Activated CD8-positive, alpha-beta memory T cell treated with anti-CD3 and anti-CD28 coated beads, Interleukin-2, amount 10 ng/mL, durations not matched to agents 7 days and 5 days (primary cell): ENCODE results near the gene GAS7. TPM values are rescaled to one million over a fixed set of nuclear protein-coding genes. Genes with fewer than 3 reads are reported as not detected.

Experiments used
- ATAC-seq: fragments of 150-1000 bp; cut with Tn5 transposase; one replicate; pipeline ENCODE4 v1.10.0; 2021; ENCODE audit warnings: moderate library complexity
- CTCF ChIA-PET: fragments of 350-600 bp; sonication (Branson Sonifier 250); formaldehyde crosslinking; loops from one replicate; lab custom pipeline; 2021; ENCODE audit warnings: antibody characterized with exemption; lab: Charles Lee
- DNase-seq: peaks from one replicate; pipeline ENCODE4 v3.0.0-alpha.2; 2020
- H3K27ac Mint-ChIP-seq: one replicate; pipeline ENCODE4 v1.8.0; 2021; ENCODE audit warnings: mild to moderate bottlenecking, mixed read lengths
- H3K27me3 Mint-ChIP-seq: one replicate; pipeline ENCODE4 v1.8.0; 2021; ENCODE audit warnings: mixed read lengths
- H3K36me3 Mint-ChIP-seq: one replicate; pipeline ENCODE4 v1.8.0; 2021; ENCODE audit warnings: mild to moderate bottlenecking, mixed read lengths
- H3K4me1 Mint-ChIP-seq: one replicate; pipeline ENCODE4 v1.8.0; 2021; ENCODE audit warnings: mixed read lengths
- H3K4me3 Mint-ChIP-seq: one replicate; pipeline ENCODE4 v1.8.0; 2021; ENCODE audit warnings: mild to moderate bottlenecking, moderate library complexity, mixed read lengths
- H3K9me3 Mint-ChIP-seq: one replicate; pipeline ENCODE4 v1.8.0; 2022; ENCODE audit warnings: low read depth, mixed read lengths
- total RNA-seq, 2 experiments: library from RNA; stranded (reverse); gene quantifications; one replicate each; pipeline ENCODE4 v1.2.3, GENCODE V29; 2021

Gene GAS7
- total RNA-seq, 2 experiments from 2014 or later: 0.53 to 2.1 TPM

DNA sequence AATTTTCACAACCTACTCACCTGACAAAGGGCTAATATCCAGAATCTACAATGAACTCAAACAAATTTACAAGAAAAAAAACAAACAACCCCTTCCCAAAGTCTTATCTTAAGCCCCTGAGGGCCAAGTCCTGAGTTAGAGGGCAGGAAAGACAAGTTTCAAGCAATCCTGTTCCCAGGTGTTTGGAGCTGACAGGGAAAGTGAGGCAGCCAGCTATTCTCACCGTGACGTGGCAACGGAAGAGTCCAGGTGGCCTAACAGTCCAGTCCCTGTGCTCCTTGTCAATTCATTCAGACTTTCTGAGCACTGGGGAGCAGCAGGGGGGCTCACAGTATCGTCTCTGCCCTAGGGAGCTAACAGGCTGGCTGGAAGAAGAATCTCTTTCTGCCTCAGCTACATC lies 203.6 kb downstream of the GAS7 start:
- H3K36me3 Mint-ChIP-seq: no peaks in the 10 kb centered on the region
- ATAC-seq: no peak
- H3K27me3 Mint-ChIP-seq: no peaks in the 10 kb centered on the region
- H3K9me3 Mint-ChIP-seq: no peaks in the 10 kb centered on the region
- DNase-seq: no peak
- CTCF ChIA-PET: no interaction called here
- no peak overlapping the region for H3K4me3 Mint-ChIP-seq
- no peak overlapping the region for H3K27ac Mint-ChIP-seq
- no peaks in the 10 kb centered on the region for H3K4me1 Mint-ChIP-seq

DNA sequence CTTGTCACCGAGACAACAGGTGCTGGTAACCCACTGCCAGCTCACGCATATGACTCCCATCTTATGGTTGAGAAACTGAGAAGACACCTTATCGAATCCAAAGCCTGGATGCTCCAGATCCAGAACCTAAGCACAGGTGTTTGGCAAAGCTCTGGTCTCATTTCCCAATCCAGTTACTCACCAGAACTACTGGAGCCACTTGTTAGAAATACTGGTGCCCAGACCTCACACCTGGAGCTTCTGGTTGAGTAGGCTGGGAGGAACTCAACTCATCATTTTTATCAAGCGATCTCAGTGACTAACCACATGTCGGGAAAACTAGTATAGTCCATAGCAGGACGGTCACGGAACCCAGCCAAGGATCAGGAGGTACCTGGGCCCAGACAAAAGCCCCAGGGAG lies 206.6 kb downstream of the GAS7 start:
- CTCF ChIA-PET: no interaction called here
- peaks cover 4% of the 10 kb centered on the region for H3K9me3 Mint-ChIP-seq

DNA sequence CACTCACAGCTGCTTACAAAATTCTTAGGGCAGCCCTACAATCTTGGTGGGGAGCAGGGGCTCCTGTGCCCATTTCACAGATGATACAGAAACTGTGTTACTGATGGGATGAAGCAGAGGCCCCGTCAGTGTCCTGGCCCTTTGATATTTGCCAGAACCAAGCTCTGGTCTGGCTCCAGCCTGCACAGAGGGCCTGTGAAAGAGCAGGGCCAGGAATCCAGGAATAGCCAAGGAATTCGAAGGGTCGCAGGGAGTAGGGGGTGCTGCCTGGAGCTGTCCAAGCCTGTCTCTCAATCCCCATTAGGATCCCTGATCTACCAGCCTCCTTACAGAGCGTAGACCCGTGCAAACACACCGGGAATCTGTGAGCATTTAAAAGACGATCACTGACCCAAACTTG lies 207.1 kb downstream of the GAS7 start:
- H3K9me3 Mint-ChIP-seq: peaks cover 4% of the 10 kb centered on the region
- no peak overlapping the region for H3K27ac Mint-ChIP-seq
- ATAC-seq (no peak), DNase-seq (no peak)
- H3K27me3 Mint-ChIP-seq: no peaks in the 10 kb centered on the region
- H3K4me1 Mint-ChIP-seq: no peaks in the 10 kb centered on the region
- H3K4me3 Mint-ChIP-seq: no peak overlapping the region
- H3K36me3 Mint-ChIP-seq: no peaks in the 10 kb centered on the region
- CTCF ChIA-PET: no interaction called here

More for the DNA sequence above, 206.6 kb downstream of the GAS7 start:
- Mint-ChIP-seq H3K27me3 (no peaks in the 10 kb centered on the region), H3K4me3 (no peak overlapping the region), H3K4me1 (no peaks in the 10 kb centered on the region), H3K27ac (no peak overlapping the region), H3K36me3 (no peaks in the 10 kb centered on the region)
- no peak for DNase-seq
- no peak for ATAC-seq

DNA sequence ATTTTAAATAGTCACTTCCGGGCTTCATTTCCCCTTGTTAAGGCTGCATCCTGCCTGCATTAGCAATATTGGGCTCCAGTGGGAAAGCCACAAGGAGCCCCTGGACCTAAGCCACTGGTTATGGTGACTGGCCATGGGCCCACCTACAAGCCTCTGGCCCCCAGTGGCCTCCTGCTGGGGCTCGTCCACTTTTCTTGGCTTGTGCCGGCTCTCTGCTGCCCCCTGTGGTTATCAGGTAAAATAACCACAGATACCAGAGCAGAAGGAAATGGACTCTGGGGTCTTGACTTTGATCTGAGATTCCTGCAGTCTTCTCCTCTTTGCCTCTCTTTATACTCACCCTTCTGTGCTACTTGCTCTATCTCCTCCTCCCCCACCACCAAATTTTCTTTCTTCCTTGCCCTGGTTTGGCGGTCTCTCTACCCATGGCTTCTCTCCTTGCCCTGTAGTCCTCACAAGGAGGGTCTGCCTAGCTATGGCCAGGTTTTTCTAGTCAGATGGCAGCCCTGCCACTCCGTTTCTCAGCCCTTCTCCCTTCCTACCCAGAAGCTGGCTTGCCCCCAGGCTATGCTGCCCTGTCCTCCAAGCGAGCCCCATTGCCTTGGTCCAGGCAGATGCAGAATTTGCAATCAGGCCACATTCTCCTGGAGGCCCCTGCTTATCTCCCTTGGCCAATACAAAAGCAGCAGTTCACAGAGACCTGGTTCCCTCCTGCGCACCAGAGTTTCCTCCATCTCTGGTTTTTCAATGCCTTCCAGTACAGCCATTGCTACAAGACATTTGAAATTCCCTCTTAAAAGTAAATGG lies 210.4 kb downstream of the GAS7 start:
- Mint-ChIP-seq H3K9me3 (peaks cover 4% of the 10 kb centered on the region), H3K4me3 (no peak overlapping the region), H3K27me3 (no peaks in the 10 kb centered on the region), H3K27ac (no peak overlapping the region), H3K4me1 (no peaks in the 10 kb centered on the region), H3K36me3 (no peaks in the 10 kb centered on the region)
- DNase-seq (no peak), ATAC-seq (no peak)
- CTCF ChIA-PET: no interaction called here

DNA sequence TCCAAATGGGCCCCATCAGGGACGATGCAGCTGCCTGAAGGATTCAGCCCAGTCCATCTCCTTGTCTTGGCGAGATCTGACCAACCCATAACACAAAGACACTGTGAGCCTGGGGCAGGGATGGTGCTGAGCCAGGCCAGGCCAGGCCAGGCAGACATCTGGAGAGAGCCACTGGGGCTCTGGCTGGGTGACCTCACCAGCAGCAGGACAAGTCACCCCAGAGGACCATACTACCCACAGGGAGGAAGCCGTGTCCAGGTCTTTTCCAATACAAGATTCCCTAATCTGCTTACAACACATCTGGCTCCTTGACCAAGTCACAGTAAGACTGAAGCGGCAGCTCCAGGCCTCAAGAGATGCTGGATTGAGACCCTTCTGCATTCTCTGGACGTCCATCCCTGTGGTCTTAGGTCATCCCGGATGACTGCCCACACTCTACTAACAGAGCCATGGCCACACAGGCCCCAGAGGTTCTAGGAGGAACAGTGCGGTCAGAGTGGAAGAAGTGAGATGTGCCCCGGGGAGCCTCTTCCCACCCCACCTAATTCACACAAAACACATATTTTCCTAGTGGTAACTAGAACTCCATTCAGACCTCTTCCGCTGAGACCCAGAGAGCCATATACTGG lies 211.5 kb downstream of the GAS7 start:
- H3K27me3 Mint-ChIP-seq: no peaks in the 10 kb centered on the region
- no peak overlapping the region for H3K27ac Mint-ChIP-seq
- DNase-seq (no peak), ATAC-seq (no peak)
- no peaks in the 10 kb centered on the region for H3K36me3 Mint-ChIP-seq
- H3K4me1 Mint-ChIP-seq: no peaks in the 10 kb centered on the region
- CTCF ChIA-PET: no interaction called here
- peaks cover 4% of the 10 kb centered on the region for H3K9me3 Mint-ChIP-seq
- H3K4me3 Mint-ChIP-seq: no peak overlapping the region

DNA sequence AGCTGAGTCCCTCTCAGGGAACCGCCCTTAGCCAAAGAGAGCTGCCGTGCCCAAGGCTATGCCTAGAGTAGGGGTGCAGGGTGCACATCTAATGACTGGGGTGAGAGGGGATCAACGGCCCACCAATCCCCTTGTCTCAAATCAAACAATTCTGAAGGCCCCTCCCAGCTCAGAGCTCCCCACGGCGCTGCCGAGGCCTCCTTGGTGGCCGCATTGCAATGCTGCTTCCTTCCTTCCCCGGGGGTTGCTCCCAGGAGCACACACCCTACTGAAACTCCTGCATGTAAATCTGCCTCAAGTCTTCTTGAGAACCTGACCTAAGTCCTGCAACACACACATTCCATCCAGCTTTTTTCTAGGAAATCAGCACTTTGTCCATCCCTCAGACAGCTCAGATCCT lies 212.8 kb downstream of the GAS7 start:
- Mint-ChIP-seq H3K27me3 (no peaks in the 10 kb centered on the region), H3K27ac (no peak overlapping the region), H3K36me3 (no peaks in the 10 kb centered on the region), H3K4me3 (no peak overlapping the region), H3K9me3 (peaks cover 4% of the 10 kb centered on the region), H3K4me1 (no peaks in the 10 kb centered on the region)
- CTCF ChIA-PET: interaction anchor here (1.1 kb wide), 1 partner anchor 19 kb away, joined by 3 read pairs; no protein-coding TSS in a partner anchor
- DNase-seq (no peak), ATAC-seq (no peak)

DNA sequence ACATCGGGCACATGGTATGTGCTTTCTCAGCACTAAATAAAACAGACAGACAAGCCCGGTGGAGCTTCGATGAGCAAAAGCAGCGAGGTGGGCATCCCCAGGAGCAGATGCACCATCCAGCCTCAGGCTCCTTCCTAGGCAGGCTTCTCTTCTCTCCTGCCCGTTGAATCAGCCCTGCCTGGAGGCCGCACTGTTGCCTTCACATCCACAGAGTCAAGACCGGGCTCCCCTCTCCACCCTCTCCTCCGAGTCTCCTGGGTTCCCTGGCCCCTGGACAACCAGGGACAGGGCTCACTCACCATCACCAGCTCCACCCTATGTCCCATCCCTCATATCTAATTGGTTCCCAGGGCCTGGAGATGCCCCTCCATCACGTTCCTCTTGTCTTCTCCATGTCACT lies 213.6 kb downstream of the GAS7 start:
- Mint-ChIP-seq H3K4me3 (no peak overlapping the region), H3K27me3 (no peaks in the 10 kb centered on the region), H3K36me3 (no peaks in the 10 kb centered on the region), H3K9me3 (peaks cover 4% of the 10 kb centered on the region), H3K4me1 (no peaks in the 10 kb centered on the region), H3K27ac (no peak overlapping the region)
- DNase-seq (no peak), ATAC-seq (no peak)
- CTCF ChIA-PET: no interaction called here

DNA sequence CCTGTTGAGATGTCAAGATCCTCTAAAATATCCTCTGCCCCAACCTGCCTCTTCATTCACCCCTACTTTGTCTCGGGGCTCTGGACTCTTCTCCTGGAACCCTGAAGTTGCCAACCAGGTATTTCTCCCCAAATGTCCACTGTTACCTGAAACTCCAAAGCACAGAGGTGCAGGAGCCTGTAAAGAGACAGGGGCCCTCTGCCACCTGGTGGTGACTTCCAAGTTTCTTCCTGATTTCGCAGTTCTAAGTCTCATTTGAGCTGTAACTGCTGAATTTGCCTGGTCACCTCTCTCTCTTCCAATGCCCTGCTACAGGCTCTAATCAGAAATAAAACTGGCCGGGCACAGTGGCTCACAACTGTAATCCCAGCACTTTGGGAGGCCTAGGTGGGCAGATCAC lies 216.2 kb downstream of the GAS7 start:
- no peaks in the 10 kb centered on the region for H3K36me3 Mint-ChIP-seq
- no peak overlapping the region for H3K4me3 Mint-ChIP-seq
- DNase-seq (no peak), ATAC-seq (no peak)
- peaks cover 2% of the 10 kb centered on the region for H3K4me1 Mint-ChIP-seq
- CTCF ChIA-PET: no interaction called here
- no peaks in the 10 kb centered on the region for H3K27me3 Mint-ChIP-seq
- no peak overlapping the region for H3K27ac Mint-ChIP-seq
- no peaks in the 10 kb centered on the region for H3K9me3 Mint-ChIP-seq

DNA sequence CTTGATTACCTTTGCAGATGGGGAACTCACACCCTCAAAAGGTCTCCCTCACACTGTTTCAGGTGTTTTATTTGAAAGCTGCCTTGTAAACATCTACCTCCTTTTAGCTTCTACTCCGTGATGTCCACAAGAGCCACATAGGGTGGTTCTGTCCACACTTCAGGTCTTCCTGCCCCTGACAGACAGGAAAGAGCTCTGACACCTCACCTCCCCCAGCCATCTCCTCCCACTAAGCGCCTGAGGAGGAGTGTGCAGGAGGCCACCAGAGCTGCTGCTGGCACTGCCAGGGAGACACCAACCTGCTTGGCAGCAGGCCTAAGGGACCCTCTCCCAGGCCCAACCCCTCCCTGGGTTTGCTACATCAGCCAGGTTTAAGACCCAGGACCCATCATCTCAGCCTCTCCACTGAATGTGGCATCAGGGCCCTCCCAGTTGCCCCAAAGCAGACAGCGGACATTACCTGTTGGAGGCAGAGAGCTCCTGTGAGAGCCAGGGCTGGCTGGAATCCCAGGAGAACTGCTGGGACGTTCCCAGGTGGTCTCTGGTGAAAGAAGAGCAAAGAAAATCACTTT lies 217.0 kb downstream of the GAS7 start:
- ATAC-seq (no peak), DNase-seq (no peak)
- Mint-ChIP-seq H3K4me1 (peaks cover 3% of the 10 kb centered on the region), H3K36me3 (no peaks in the 10 kb centered on the region), H3K9me3 (no peaks in the 10 kb centered on the region), H3K4me3 (no peak overlapping the region), H3K27ac (no peak overlapping the region), H3K27me3 (no peaks in the 10 kb centered on the region)
- CTCF ChIA-PET: no interaction called here

DNA sequence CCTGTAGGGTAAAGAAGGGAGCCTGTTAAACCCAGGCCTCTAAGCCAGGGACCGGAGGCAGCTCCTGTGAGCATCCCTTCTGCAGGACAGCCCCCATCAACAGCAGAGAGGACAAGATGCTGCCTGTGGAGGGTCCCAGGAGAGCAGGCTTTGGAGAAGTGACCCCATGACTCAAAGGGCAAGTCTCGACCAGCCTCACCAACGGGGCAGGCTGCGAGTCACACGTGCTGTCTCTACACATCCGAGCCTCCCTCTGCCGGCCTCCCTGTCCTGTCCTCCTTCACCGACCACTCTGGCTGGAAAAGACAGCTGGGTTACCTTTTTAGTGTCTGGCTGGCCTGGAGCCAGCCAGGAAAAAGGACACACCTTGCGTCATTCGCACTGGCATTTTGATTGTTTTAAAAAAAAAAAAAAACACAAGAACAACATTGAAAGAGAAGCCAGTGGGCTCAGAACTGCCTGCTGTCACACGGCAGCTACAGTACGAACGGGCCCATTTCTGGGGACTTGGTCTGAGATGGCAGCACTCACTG lies 218.9 kb downstream of the GAS7 start:
- CTCF ChIA-PET: no interaction called here
- H3K9me3 Mint-ChIP-seq: no peaks in the 10 kb centered on the region
- H3K27ac Mint-ChIP-seq: no peak overlapping the region
- peaks cover 3% of the 10 kb centered on the region for H3K4me1 Mint-ChIP-seq
- no peak overlapping the region for H3K4me3 Mint-ChIP-seq
- no peaks in the 10 kb centered on the region for H3K36me3 Mint-ChIP-seq
- H3K27me3 Mint-ChIP-seq: no peaks in the 10 kb centered on the region
- no peak for DNase-seq
- no peak for ATAC-seq

DNA sequence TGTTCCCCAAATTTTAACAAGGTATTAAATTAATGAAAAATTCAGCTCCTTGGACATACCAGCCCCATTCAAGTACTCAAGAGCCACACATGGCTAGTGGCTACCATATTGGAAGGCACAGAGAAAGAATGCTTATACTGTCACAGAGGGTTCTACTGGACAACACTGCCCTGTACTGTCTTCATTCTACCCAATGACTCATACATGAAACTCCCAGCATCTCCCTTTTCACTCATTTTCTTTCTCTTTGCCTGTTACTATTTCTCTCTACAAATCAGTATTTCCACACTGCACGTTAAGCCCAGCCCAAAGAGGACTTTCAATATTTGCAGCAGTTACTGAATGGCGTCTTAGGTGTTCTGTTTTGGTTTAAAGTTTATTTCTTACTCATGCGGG lies 221.2 kb downstream of the GAS7 start:
- CTCF ChIA-PET: no interaction called here

DNA sequence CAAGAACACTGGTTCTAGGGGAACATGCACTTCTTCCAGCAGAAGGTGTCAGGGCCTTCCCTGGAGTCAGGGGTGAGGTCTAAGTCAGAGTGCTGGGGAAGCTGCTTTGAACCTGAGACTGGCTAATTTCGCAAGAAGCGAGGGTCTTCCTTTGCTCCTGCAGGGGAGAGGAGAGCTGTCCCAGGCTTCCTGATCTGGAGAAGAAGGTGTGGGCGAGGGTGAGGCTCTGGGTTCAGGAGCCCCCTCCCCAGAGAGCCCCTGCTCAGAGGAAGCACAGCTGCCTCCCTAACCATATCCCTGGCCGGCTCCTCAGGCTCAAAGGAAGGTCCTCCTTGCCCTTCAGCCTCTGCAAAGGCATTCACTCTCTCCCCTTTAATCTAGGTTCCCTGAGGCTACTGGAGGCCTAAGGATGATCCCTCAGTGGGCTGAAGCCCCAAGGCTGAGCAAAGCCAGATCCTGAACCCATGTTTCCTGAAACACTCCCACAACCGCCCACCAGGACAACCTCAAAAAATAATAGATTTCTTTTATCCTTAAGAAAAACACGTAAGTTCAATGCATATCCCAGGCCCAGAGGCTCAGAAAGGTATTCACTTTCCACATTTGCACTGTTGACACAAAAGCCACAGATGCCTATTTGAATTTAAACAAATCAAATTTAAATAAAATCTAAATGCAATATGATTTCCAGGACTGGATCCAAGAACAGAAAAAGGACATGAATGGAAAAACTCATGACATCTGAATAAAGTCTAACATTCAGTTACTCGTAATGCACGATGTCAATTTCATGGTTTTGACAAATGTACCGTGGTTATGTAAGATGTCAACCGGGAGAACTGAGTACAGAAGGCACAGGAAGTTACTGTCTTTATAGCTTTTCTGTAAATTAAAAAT lies 221.9 kb downstream of the GAS7 start:
- Mint-ChIP-seq H3K4me1 (peaks cover 3% of the 10 kb centered on the region), H3K27me3 (no peaks in the 10 kb centered on the region), H3K4me3 (no peak overlapping the region), H3K9me3 (no peaks in the 10 kb centered on the region), H3K36me3 (no peaks in the 10 kb centered on the region), H3K27ac (no peak overlapping the region)
- CTCF ChIA-PET: no interaction called here
- DNase-seq (no peak), ATAC-seq (no peak)

More for the DNA sequence above, 221.2 kb downstream of the GAS7 start:
- Mint-ChIP-seq H3K4me1 (peaks cover 3% of the 10 kb centered on the region), H3K9me3 (no peaks in the 10 kb centered on the region), H3K27ac (no peak overlapping the region), H3K36me3 (no peaks in the 10 kb centered on the region), H3K27me3 (no peaks in the 10 kb centered on the region), H3K4me3 (no peak overlapping the region)
- ATAC-seq (no peak), DNase-seq (no peak)
